Measurements from ENCODE around the gene HIRA.
"Not testable (repeated sequence)": the region's sequence is repeated elsewhere in the genome, so short reads cannot be mapped to it uniquely, and the experiment has no call there.

HIRA gene

GRCh38 chr22:19320136-19320535 lies 111.4 kb downstream of the HIRA start:
- DNase-seq: not testable (repeated sequence)

- DNase-seq: no peak
These were observed 112.3 kb downstream of the HIRA start for GRCh38 chr22:19319281-19319680.

DNA sequence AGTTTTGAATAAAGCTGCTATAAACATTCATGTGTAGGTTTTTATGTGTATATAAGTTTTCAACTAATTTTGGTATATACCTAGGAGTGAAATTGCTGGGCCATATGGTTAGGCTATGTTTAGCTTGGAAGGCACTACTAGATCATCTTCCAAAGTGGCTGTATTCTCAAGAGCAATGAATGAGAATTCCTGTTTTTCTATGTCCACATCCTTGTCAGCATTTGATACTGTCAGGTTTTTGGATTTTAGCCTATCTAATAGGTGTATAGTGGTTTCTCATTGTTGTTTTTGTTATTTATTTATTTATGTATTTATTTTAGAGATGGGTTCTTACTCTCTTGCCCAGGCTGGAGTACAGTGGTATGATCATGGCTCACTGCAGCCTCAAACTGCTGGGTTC lies 113.7 kb downstream of the HIRA start:
- DNase-seq: no peak

GRCh38 chr22:19307872-19308271 lies 123.7 kb downstream of the HIRA start:
- DNase-seq: no peak

- DNase-seq: not testable (repeated sequence)
These were observed 125.0 kb downstream of the HIRA start for GRCh38 chr22:19306535-19306934.

DNA sequence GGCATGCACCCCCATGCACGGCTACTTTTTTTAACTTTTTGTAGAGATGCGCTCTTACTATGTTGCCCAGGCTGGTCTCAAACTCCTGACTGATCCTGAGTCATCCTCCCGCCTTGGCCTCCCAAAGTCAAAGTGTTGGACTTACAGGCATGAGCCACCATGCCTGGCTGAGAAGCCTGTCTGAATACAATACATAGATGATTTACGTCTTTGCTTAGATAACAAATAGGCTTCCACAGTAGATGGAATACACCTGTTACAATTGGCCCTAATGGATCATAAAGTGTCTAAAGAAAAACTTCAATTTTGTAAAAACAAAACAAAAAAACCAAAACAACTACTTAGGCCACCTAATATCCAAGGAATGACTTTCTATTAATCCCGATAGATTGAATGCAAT lies 127.0 kb downstream of the HIRA start:
- no peak for DNase-seq

- DNase-seq: no peak
These were observed 127.7 kb downstream of the HIRA start for GRCh38 chr22:19303785-19304184.

- no peak for DNase-seq
These were observed 135.8 kb downstream of the HIRA start for GRCh38 chr22:19295733-19296132.

DNA sequence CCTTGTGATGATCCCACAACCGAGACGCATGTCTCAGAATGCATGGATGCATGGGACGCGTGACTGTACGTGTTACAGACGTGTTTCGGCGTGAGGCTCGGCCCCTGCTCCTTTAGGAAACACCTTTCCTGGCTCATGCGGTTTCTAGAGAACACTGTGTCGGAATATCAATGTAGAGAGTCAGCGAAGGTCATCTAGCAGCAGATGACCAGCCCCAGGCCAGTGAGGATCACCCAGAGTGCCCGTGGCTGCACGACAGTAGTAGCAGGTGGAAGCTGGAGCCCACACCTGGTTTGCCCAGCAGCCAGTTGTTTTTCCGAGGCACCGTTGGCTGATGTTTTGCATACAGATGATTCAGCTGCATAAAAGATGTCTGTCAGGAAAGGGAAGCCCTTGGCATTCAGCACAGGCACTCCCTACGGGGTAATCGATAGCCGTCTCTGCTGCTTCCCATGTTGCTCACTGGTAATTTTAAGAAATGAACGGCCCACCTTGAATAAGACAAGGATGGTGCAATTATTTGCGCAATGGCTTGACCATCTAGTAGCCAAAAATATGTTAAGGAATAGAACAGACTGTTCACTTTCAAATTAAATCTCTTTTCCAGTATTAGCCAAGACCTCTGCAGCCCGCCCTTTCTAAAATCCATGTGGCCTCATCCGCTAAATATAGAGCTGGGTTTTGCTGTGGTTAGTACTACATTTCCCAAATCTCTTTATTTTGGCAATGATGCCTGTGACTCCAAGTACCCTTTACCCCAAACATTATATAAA lies 138.9 kb downstream of the HIRA start:
- no peak for DNase-seq

- DNase-seq: peak; percentile 84
These were observed 139.7 kb downstream of the HIRA start, which contains the start of gene CLTCL1 for GRCh38 chr22:19291580-19292457. Gene CLTCL1 (minus strand): TSS chr22:19291719. CDS start chr22:19291641, 78 bp downstream.

DNA sequence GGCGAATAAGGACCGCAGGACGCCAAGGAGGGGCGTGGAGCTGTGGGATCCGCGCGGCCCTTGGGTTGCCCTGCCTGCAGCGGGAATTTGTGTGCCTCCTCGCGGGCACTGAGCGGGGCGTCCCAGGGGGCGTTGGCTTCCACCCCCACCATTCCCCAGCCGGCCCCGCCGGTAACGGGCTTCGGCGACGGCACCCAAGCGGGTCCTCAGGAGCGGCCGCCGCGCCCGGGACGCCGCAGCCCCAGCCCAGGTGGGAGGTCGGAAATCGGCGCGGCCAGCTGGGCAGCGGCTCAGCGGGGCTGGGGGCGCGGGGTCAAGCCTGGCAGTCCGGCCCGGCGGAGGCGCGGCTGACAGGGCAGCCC lies 140.3 kb downstream of the HIRA start:
- no peak for DNase-seq

DNA sequence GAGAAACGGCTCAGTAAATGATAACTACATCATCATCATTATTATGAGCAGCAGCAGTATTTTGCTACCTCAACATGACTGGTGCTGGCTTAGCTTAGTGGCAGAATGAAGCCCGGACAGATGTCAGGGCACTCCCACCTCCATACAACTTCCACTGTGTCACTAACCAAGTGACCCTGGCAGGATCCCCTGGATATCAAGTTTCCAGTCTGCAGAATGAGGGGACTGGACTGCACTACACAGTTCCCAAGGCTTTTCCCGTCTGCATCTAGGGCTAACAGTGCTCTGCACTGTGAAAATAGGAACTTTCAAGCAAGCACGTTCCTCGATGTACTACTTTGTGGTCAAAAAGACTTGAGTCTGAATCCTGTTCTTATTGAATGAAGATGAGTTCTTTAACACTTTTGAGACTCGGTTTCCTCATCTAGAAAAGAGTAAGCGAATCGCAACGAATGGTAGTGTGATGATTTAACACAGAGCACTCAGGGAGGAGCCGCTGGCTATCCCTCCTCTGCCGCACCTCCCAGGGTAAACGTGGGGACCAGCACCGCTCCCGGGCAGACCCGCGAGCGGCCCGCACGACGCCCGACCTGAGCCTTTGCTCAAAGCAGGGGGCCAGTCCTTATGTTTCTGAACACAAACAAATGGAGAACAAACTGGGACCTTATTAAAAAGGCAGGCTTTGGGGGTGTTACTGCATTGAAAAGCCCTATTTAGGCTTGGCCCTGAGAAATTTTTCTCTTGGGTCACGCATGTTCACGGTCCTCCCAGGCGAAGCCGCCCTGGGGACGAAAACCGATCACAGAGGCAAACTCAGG lies 140.9 kb downstream of the HIRA start:
- peak; percentile 44 for DNase-seq

GRCh38 chr22:19289475-19290161 lies 141.9 kb downstream of the HIRA start:
- peak; percentile 62 for DNase-seq

GRCh38 chr22:19287889-19288288 lies 143.6 kb downstream of the HIRA start:
- no peak for DNase-seq

GRCh38 chr22:19287076-19287707 lies 144.3 kb downstream of the HIRA start:
- no peak for DNase-seq

DNA sequence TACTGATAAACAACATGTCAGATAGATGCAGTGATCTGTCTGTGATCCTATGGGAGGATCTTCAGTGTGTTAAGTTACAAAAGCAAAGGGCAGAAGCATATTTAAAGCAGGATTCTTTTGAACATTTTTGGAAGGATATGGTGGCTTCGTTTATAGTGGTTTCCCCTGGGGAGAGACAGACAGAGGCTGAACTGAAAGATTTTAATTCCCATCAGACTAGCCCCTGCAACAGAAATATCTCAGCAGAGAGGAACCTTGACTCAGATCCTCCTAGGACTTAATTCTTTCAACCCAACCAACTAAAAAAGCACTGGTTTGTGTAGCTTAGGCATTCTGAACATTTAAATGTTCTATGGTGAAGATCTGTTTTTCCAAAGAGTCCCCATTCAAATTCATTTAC lies 145.7 kb downstream of the HIRA start:
- DNase-seq: no peak
